ENCODE results near the gene LLPH. TPM values are rescaled to one million over a fixed set of nuclear protein-coding genes. Genes with fewer than 3 reads are reported as not detected.

Gene LLPH
- total RNA-seq, 1 donor from 2014 or later, result 19.9 TPM

DNA sequence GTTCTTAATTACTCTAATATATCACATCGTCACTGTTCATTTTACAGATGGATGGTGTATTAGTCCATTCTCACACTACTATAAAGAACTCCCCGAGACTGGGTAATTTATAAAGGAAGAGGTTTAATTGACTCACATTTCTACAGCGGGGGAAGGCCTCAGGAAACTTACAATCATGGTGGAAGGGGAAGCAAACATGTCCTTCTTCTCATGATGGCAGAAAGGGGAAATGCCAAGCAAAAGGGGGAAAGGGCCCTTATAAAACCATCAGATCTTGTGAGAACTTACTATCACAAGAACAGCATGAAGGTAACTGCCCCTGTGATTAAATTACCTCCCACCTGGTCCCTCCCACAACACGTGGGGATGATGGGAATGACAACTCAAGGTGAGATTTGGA, 32.7 kb upstream of the LLPH start:
- Histone ChIP-seq H3F3A (ENCODE audit: low read depth) (no peaks in the 10 kb centered on the region), H3K27me3 (no peaks in the 10 kb centered on the region), H3K27ac (no peak overlapping the region), H2AFZ (replicated peaks) (no peak overlapping the region), H3K4me1 (no peaks in the 10 kb centered on the region), H3K4me3 (no peak overlapping the region), H4K20me1 (ENCODE audit: low read depth) (no peaks in the 10 kb centered on the region), H3K9ac (no peak overlapping the region), H3K36me3 (peaks cover 3% of the 10 kb centered on the region), H3K79me2 (ENCODE audit: low read depth) (peaks cover 64% of the 10 kb centered on the region), H3K4me2 (no peak overlapping the region), H3K9me3 (ENCODE audit: low read depth) (no peaks in the 10 kb centered on the region)
- Mint-ChIP-seq H3K27ac (no peak overlapping the region), H3K9me3 (peaks cover 25% of the 10 kb centered on the region), H3K27me3 (ENCODE audit: insufficient read depth, low read depth) (peaks cover 2% of the 10 kb centered on the region), H3K4me1 (no peaks in the 10 kb centered on the region), H3K36me3 (peaks cover 37% of the 10 kb centered on the region), H3K4me3 (no peak overlapping the region)
- DNase-seq (ENCODE audit: low spot score), result no peak
- no peak for TF ChIP-seq EZH2 (IDR thresholded peaks at IDR 0.05)
- TF ChIP-seq EZH2phosphoT487 (IDR thresholded peaks at IDR 0.05), result no peak
- TF ChIP-seq, protein P1, sequence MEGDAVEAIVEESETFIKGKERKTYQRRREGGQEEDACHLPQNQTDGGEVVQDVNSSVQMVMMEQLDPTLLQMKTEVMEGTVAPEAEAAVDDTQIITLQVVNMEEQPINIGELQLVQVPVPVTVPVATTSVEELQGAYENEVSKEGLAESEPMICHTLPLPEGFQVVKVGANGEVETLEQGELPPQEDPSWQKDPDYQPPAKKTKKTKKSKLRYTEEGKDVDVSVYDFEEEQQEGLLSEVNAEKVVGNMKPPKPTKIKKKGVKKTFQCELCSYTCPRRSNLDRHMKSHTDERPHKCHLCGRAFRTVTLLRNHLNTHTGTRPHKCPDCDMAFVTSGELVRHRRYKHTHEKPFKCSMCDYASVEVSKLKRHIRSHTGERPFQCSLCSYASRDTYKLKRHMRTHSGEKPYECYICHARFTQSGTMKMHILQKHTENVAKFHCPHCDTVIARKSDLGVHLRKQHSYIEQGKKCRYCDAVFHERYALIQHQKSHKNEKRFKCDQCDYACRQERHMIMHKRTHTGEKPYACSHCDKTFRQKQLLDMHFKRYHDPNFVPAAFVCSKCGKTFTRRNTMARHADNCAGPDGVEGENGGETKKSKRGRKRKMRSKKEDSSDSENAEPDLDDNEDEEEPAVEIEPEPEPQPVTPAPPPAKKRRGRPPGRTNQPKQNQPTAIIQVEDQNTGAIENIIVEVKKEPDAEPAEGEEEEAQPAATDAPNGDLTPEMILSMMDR (IDR thresholded peaks at IDR 0.05), result no peak

- Histone ChIP-seq H3K4me2 (no peak overlapping the region), H3F3A (ENCODE audit: low read depth) (no peaks in the 10 kb centered on the region), H3K79me2 (ENCODE audit: low read depth) (peaks cover 58% of the 10 kb centered on the region), H4K20me1 (ENCODE audit: low read depth) (no peaks in the 10 kb centered on the region), H3K4me3 (no peak overlapping the region), H3K27me3 (no peaks in the 10 kb centered on the region), H3K27ac (no peak overlapping the region), H3K9ac (no peak overlapping the region), H3K4me1 (no peaks in the 10 kb centered on the region), H3K9me3 (ENCODE audit: low read depth) (no peaks in the 10 kb centered on the region), H3K36me3 (peaks cover 3% of the 10 kb centered on the region), H2AFZ (replicated peaks) (no peak overlapping the region)
- Mint-ChIP-seq H3K4me1 (no peaks in the 10 kb centered on the region), H3K27me3 (ENCODE audit: insufficient read depth, low read depth) (peaks cover 2% of the 10 kb centered on the region), H3K4me3 (no peak overlapping the region), H3K27ac (no peak overlapping the region), H3K9me3 (peaks cover 25% of the 10 kb centered on the region), H3K36me3 (peaks cover 36% of the 10 kb centered on the region)
- DNase-seq (ENCODE audit: low spot score), result no peak
- TF ChIP-seq, protein P1 (IDR thresholded peaks at IDR 0.05), result no peak
- TF ChIP-seq EZH2phosphoT487 (IDR thresholded peaks at IDR 0.05) (no peak), EZH2 (IDR thresholded peaks at IDR 0.05) (no peak)
These were observed 32.2 kb upstream of the LLPH start for GRCh38 chr12:66162701-66163100.

DNA sequence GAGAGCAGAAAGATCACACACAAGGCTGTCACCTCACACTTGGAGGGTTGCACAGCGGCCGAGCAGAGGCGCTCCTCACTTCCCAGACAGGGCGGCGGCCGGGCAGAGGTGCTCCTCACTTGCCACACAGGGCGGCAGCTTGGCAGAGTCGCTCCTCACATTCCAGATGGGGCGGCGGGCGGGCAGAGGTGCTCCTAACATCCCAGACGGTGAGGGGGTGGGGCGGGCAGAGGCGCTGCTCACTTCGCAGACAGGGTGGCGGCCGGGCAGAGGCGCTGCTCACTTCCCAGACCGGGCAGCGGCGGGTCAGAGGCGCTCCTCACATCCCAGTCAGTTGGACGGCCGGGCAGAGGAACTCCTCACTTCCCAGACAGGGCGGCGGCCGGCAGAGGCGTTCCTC, 30.2 kb upstream of the LLPH start:
- Mint-ChIP-seq H3K36me3 (peaks cover 27% of the 10 kb centered on the region), H3K9me3 (peaks cover 18% of the 10 kb centered on the region), H3K27me3 (ENCODE audit: insufficient read depth, low read depth) (peaks cover 1% of the 10 kb centered on the region), H3K4me1 (no peaks in the 10 kb centered on the region), H3K4me3 (no peak overlapping the region), H3K27ac (no peak overlapping the region)
- H3K4me2 ChIP-seq, result no peak overlapping the region
- no peaks in the 10 kb centered on the region for H3F3A ChIP-seq (ENCODE audit: low read depth)
- no peaks in the 10 kb centered on the region for H4K20me1 ChIP-seq (ENCODE audit: low read depth)
- no peaks in the 10 kb centered on the region for H3K27me3 ChIP-seq
- no peak for DNase-seq (ENCODE audit: low spot score)
- TF ChIP-seq, protein P1 (IDR thresholded peaks at IDR 0.05), result no peak
- TF ChIP-seq EZH2 (IDR thresholded peaks at IDR 0.05), result no peak
- TF ChIP-seq EZH2phosphoT487 (IDR thresholded peaks at IDR 0.05), result no peak
- H3K4me1 ChIP-seq, result no peaks in the 10 kb centered on the region
- H3K79me2 ChIP-seq (ENCODE audit: low read depth), result peaks cover 39% of the 10 kb centered on the region
- no peaks in the 10 kb centered on the region for H3K9me3 ChIP-seq (ENCODE audit: low read depth)
- H3K9ac ChIP-seq, result no peak overlapping the region
- no peak overlapping the region for H3K4me3 ChIP-seq
- H3K27ac ChIP-seq, result no peak overlapping the region
- H2AFZ ChIP-seq (replicated peaks), result no peak overlapping the region
- H3K36me3 ChIP-seq, result peaks cover 3% of the 10 kb centered on the region

Data from neural progenitor cell (in vitro differentiated cells).